GM23338 (cell line): ENCODE results near the gene SIGLEC8.

Experiments used
- CREB1 ChIP-seq: fragments of 250-450 bp; sonication (Bioruptor Pico); IDR thresholded peaks from 2 replicates; pipeline ENCODE4 v1.5.0; 2020; ENCODE audit warnings: low read depth, mild to moderate bottlenecking, moderate library complexity
- CTCF ChIP-seq, 2 experiments: fragments of 200-600 bp in 1 of 2; sonication (generic) in 1 of 2; conservative IDR thresholded peaks; 2 replicates each; pipeline versions ENCODE4 v1.5.1 to v1.6.1; 2016 to 2017; ENCODE audit warnings: antibody characterized with exemption in 2 of 2, low read depth in 2 of 2, mild to moderate bottlenecking in 2 of 2, moderate library complexity in 1 of 2
- ETS1 ChIP-seq: IDR thresholded peaks from 2 replicates; pipeline ENCODE4 v1.6.1; 2016; ENCODE audit warnings: antibody characterized with exemption
- EZH2 ChIP-seq: fragments of 200-600 bp; sonication (generic); IDR thresholded peaks from one replicate; pipeline ENCODE4 v1.8.0; 2017; ENCODE audit warnings: antibody characterized with exemption, mild to moderate bottlenecking, low read depth; ENCODE audit not compliant: unreplicated experiment
- EZH2phosphoT487 ChIP-seq: fragments of 200-600 bp; sonication (generic); IDR thresholded peaks from one replicate; pipeline ENCODE4 v1.8.1; 2018; ENCODE audit warnings: antibody characterized with exemption; ENCODE audit not compliant: unreplicated experiment
- JUNB ChIP-seq: IDR thresholded peaks from one replicate; pipeline ENCODE4 v1.6.1; 2016; ENCODE audit warnings: antibody characterized with exemption; ENCODE audit not compliant: unreplicated experiment
- NANOG ChIP-seq: IDR thresholded peaks from 2 replicates; pipeline ENCODE4 v1.6.1; 2016; ENCODE audit warnings: antibody characterized with exemption, borderline replicate concordance
- POLR2AphosphoS5 ChIP-seq: IDR thresholded peaks from 2 replicates; pipeline ENCODE4 v1.6.1; 2016; ENCODE audit warnings: antibody characterized with exemption, low read depth
- REST ChIP-seq: IDR thresholded peaks from one replicate; pipeline ENCODE4 v1.6.1; 2018; ENCODE audit warnings: antibody characterized with exemption; ENCODE audit not compliant: unreplicated experiment
- STAT1 ChIP-seq: IDR thresholded peaks from one replicate; pipeline ENCODE4 v1.6.1; 2016; ENCODE audit warnings: antibody characterized with exemption; ENCODE audit not compliant: unreplicated experiment
- ZNF114 ChIP-seq: fragments of 250-450 bp; sonication (Bioruptor Pico); IDR thresholded peaks from 2 replicates; pipeline ENCODE4 v1.5.0; 2020; ENCODE audit warnings: mild to moderate bottlenecking, moderate library complexity
- ZNF331 ChIP-seq: fragments of 250-450 bp; sonication (Bioruptor Pico); IDR thresholded peaks from 2 replicates; pipeline ENCODE4 v1.5.0; 2020; ENCODE audit warnings: low read depth, mild to moderate bottlenecking, moderate library complexity
- ZNF462 ChIP-seq: fragments of 250-450 bp; sonication (Bioruptor Pico); IDR thresholded peaks from 2 replicates; pipeline ENCODE4 v1.5.0; 2020; ENCODE audit warnings: mild to moderate bottlenecking, moderate library complexity

- TF ChIP-seq POLR2AphosphoS5 (no peak), CTCF (conservative IDR thresholded peaks at IDR 0.05; ENCODE audit: low read depth in 2 of 2) (no peak), EZH2 (no peak), ETS1 (no peak), NANOG (no peak), ZNF331 (CRISPR knock-in tag) (no peak), REST (no peak), CREB1 (CRISPR knock-in tag) (no peak), STAT1 (no peak), EZH2phosphoT487 (no peak), ZNF114 (CRISPR knock-in tag) (no peak), ZNF462 (CRISPR knock-in tag) (no peak), JUNB (no peak)
These were observed 9.7 kb downstream of the SIGLEC8 start for GRCh38 chr19:51448411-51449016.
